Muscle layer of duodenum (tissue), 2 donors: ENCODE results near the gene LRRC73.
"Not testable (repeated sequence)": the region's sequence is repeated elsewhere in the genome, so short reads cannot be mapped to it uniquely, and the experiment has no call there.

Experiments used
- H3K27ac ChIP-seq: one replicate; pipeline ENCODE4 v1.7.0; 2013; ENCODE audit warnings: mild to moderate bottlenecking, low read length
- H3K27me3 ChIP-seq: one replicate; pipeline ENCODE4 v1.7.0; 2013; ENCODE audit warnings: low read depth, mild to moderate bottlenecking, control low read depth, low read length
- H3K36me3 ChIP-seq, 2 donors: one replicate each; pipeline ENCODE4 v1.7.0; 2013; ENCODE audit warnings: low read length in 2 of 2, control low read depth in 1 of 2, mild to moderate bottlenecking in 1 of 2; ENCODE audit not compliant: insufficient read depth in 2 of 2, control insufficient read depth in 1 of 2
- H3K4me1 ChIP-seq, 2 donors: one replicate each; pipeline ENCODE4 v1.7.0; 2013; ENCODE audit warnings: low read length in 2 of 2, mild to moderate bottlenecking in 2 of 2, control low read depth in 1 of 2, moderate library complexity in 1 of 2; ENCODE audit not compliant: insufficient read depth in 2 of 2, control insufficient read depth in 1 of 2
- H3K4me3 ChIP-seq, 2 donors: one replicate each; pipeline ENCODE4 v1.7.0; 2013; ENCODE audit warnings: low read length in 2 of 2, low read depth in 1 of 2, mild to moderate bottlenecking in 1 of 2
- H3K9me3 ChIP-seq, 2 donors: one replicate each; pipeline ENCODE4 v1.7.0; 2013; ENCODE audit warnings: low read length in 2 of 2, control low read depth in 1 of 2, mild to moderate bottlenecking in 1 of 2; ENCODE audit not compliant: control insufficient read depth in 1 of 2
- donor health status: healthy.

Gene LRRC73

GRCh38 chr6:43509984-43510826 is at the start of gene LRRC73:
Gene LRRC73 (minus strand): TSS chr6:43510346. CDS start chr6:43509785, 561 bp downstream.
- Histone ChIP-seq H3K4me3 (peak within 1 kb of the TSS; percentile 57 to 73), H3K27ac (peak within 1 kb of the TSS; percentile 69), H3K27me3 (peaks cover 11% of the 10 kb centered on the region), H3K4me1 (peaks cover 5 to 21% of the 10 kb centered on the region in 2 donors), H3K9me3 (no peaks in the 10 kb centered on the region), H3K36me3 (peaks cover 33 to 37% of the 10 kb centered on the region in 2 donors)

DNA sequence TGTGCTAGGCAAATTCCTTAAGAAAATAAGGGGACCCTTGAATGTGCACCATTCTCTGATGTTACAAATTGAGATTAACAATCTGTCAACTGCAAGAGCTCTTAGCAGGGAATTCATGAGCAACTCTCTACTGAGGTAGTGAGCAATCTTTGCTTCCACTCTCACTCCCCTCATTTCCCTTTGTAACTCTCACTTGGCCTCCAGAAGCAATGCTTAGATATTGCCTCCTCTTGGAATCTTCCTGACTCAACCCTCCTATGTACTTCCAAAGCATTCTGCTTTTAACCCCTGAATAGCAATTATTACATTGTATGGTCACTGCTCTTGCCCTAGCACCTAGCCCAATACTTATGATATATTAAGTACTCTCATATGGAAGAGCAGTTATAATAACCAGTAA is 49.2 kb upstream of the LRRC73 start:
- Histone ChIP-seq H3K4me1 (no peaks in the 10 kb centered on the region), H3K27ac (no peak overlapping the region), H3K27me3 (no peaks in the 10 kb centered on the region), H3K36me3 (peaks cover 65 to 83% of the 10 kb centered on the region in 2 donors), H3K4me3 (no peak overlapping the region), H3K9me3 (no peaks in the 10 kb centered on the region)

DNA sequence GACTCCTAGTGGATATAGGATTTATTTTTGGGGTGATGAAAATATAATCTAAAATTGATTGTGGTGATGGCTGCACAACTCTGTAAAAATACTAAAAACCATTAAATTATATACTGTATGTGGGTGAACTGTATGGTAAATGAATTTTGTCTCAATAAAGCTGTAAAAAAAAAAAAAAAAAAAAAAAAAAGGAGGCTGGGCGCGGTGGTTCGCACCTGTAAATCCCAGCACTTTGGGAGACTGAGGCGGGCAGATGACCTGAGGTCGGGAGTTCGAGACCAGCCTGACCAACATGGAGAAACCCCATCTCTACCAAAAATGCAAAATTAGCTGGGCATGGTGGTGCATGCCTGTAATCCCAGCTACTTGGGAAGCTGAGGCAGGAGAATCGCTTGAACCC is 47.5 kb upstream of the LRRC73 start:
- H3K27me3 ChIP-seq, H3K9me3 ChIP-seq, H3K4me1 ChIP-seq, H3K27ac ChIP-seq, H3K4me3 ChIP-seq: not testable (repeated sequence)
- H3K36me3 ChIP-seq = peaks cover 67 to 78% of the 10 kb centered on the region in 2 donors

- Histone ChIP-seq H3K9me3 (no peaks in the 10 kb centered on the region), H3K36me3 (peaks cover 55 to 80% of the 10 kb centered on the region in 2 donors), H3K4me3 (no peak overlapping the region), H3K4me1 (no peaks in the 10 kb centered on the region), H3K27me3 (no peaks in the 10 kb centered on the region), H3K27ac (no peak overlapping the region)
Observed at GRCh38 chr6:43547222-43547621, 37.1 kb upstream of the LRRC73 start.

- Histone ChIP-seq H3K36me3 (peaks cover 40 to 58% of the 10 kb centered on the region in 2 donors), H3K27me3 (no peaks in the 10 kb centered on the region), H3K4me3 (no peak overlapping the region), H3K4me1 (no peaks in the 10 kb centered on the region), H3K9me3 (no peaks in the 10 kb centered on the region), H3K27ac (no peak overlapping the region)
Observed at GRCh38 chr6:43544461-43544860, 34.3 kb upstream of the LRRC73 start.

DNA sequence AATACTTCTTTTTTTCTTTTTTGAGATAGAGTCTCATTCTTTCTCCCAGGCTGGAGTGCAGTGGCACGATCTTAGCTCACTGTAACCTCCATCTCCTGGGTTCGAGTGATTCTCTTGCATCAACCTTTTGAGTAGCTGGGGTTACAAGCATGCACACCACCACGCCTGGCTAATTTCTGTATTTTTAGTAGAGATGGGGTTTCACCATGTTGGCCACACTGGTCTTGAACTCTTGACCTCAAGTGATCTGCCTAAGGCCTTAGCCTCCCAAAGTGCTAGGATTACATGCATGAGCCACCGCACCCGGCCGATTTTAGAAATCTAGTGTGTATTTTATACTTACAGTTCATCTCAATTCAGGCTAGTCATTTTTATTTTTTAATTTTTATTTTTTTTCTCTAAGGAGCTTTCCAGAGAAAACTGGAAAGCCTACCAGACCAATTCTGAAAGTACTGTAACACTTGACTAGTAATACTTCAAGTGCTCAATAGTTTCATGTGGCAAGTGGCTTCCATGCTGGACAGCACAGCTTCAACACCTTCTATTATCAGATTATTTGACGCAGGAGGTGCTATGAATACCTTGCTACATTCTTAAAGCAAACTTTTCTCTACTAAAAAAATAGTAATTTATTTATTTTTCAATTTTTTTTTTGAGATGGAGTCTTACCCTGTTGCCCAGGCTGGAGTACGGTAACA is 31.8 kb upstream of the LRRC73 start:
- peaks cover 29 to 45% of the 10 kb centered on the region in 2 donors for H3K36me3 ChIP-seq

GRCh38 chr6:43540507-43540906 is 30.4 kb upstream of the LRRC73 start:
- H3K27ac ChIP-seq = no peak overlapping the region
- no peaks in the 10 kb centered on the region for H3K4me1 ChIP-seq
- H3K36me3 ChIP-seq = peaks cover 15 to 32% of the 10 kb centered on the region in 2 donors
- no peaks in the 10 kb centered on the region for H3K27me3 ChIP-seq
- H3K4me3 ChIP-seq = no peak overlapping the region
- H3K9me3 ChIP-seq = no peaks in the 10 kb centered on the region

More for the DNA sequence above, 31.8 kb upstream of the LRRC73 start:
- H3K4me3 ChIP-seq = no peak overlapping the region
- H3K9me3 ChIP-seq = no peaks in the 10 kb centered on the region
- no peaks in the 10 kb centered on the region for H3K27me3 ChIP-seq
- no peak overlapping the region for H3K27ac ChIP-seq
- H3K4me1 ChIP-seq = no peaks in the 10 kb centered on the region

- not testable (repeated sequence) for H3K27ac ChIP-seq, H3K4me3 ChIP-seq, H3K27me3 ChIP-seq, H3K9me3 ChIP-seq, H3K4me1 ChIP-seq
- H3K36me3 ChIP-seq = peaks cover 12 to 26% of the 10 kb centered on the region in 2 donors
Observed at GRCh38 chr6:43539409-43539808, 29.3 kb upstream of the LRRC73 start.

DNA sequence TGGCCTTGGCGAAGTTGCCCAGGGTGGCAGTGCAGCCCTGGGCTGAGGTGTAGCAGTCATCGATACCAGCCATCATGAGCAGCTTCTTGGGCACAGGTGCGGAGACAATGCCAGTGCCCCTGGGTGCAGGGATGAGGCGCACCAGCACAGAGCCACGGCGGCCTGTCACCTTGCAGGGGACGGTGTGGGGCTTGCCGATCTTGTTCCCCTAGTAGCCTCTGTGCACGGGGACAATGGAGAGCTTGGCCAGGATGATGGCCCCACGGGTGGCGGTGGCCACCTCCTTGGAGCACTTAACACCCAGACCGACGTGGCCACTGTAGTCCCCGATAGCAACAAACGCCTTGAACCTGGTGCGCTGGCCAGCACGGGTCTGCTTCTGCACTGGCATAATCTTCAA is 28.8 kb upstream of the LRRC73 start:
- not testable (repeated sequence) for H3K4me3 ChIP-seq, H3K4me1 ChIP-seq, H3K27me3 ChIP-seq, H3K27ac ChIP-seq, H3K9me3 ChIP-seq
- peaks cover 13 to 25% of the 10 kb centered on the region in 2 donors for H3K36me3 ChIP-seq

DNA sequence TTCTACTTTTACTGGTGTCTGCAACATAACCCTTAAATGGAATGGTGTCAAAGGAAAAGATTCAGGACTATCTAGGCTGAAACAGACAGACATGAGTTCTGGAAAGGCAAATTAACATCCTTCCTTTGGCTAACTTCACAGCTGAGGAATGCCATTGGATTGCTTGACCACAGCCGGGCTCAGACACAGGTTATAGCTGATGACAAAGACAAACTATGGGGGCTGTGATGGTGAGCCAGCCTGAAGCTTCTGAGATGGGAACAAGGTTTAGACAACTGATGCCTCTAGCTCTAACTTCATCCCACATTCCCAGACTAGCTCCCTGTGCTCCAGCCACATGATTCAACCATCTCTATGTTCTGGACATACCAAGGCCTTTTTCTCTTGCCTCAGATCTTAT is 22.1 kb upstream of the LRRC73 start:
- H3K36me3 ChIP-seq = peaks cover 43 to 51% of the 10 kb centered on the region in 2 donors
- H3K27ac ChIP-seq = no peak overlapping the region
- H3K4me1 ChIP-seq = no peaks in the 10 kb centered on the region
- H3K4me3 ChIP-seq = no peak overlapping the region
- no peaks in the 10 kb centered on the region for H3K9me3 ChIP-seq
- no peaks in the 10 kb centered on the region for H3K27me3 ChIP-seq

DNA sequence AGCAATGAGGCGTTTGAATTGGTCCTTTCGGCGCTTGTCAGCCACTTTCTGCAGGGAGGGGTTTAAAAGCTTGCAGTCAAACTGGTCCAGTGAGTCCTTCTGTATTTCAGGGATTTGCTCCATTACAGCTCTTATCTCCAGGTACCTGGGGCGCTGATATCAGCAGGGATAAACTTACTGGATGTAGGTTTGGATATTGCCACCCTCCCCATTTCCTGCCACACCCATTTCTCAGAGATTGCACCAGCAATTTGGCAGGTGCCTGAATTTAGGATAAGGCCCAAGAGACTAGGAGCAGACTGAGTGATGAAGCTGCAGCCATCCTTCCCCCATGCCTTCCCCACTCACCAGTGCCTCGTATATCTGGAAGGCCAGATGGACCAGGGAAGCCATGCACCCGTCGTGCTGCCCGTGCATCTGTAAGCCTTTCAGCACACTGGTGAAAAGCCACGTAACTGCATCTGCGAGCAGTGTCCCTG is 14.4 kb upstream of the LRRC73 start:
- peaks cover 80 to 95% of the 10 kb centered on the region in 2 donors for H3K36me3 ChIP-seq
- H3K4me1 ChIP-seq = no peaks in the 10 kb centered on the region
- no peak overlapping the region for H3K27ac ChIP-seq
- H3K4me3 ChIP-seq = no peak overlapping the region
- H3K27me3 ChIP-seq = no peaks in the 10 kb centered on the region
- no peaks in the 10 kb centered on the region for H3K9me3 ChIP-seq
